ENCODE measurements around the gene PRR12.

DNA sequence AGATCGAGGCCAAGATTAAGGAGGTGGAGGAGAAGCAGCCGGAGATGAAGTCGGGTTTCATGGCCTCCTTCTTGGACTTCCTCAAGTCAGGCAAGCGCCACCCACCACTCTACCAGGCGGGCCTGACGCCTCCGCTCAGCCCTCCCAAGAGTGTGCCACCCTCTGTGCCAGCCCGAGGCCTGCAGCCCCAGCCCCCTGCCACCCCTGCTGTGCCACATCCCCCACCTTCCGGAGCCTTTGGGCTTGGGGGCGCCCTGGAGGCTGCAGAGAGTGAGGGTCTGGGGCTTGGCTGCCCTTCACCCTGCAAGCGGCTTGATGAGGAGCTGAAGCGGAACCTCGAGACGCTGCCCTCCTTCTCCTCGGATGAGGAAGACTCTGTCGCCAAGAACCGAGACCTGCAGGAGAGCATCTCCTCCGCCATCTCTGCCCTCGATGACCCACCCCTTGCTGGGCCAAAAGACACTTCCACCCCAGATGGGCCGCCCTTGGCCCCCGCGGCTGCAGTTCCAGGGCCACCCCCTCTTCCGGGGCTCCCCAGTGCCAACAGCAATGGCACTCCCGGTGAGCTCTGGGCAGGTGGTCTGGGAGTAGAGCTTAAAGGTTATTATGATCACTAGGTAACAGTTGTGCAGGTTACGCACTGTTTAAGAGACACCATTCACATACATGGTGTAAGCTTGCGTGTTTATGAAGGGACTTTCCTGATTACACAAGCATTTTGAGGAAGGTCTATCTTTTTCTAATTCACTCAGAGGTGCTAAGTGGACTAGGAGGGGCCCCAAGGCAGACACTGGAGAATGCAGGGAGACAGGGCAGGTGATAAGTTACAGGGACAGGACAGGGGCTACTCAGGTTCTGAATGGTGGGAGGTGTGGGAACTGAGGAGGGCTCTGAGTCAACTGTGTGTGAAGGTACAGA is 8.7 kb downstream of the PRR12 start:
- TF ChIP-seq CTCF (IDR thresholded peaks at IDR 0.05; ENCODE audit: low read depth, low read length, missing input control) (no peak), JUND (IDR thresholded peaks at IDR 0.05) (no peak), NR2F2 (IDR thresholded peaks at IDR 0.05) (no peak), RAD21 (IDR thresholded peaks at IDR 0.05) (no peak), EGR1 (IDR thresholded peaks at IDR 0.05; ENCODE audit: low read depth in 2 of 2) (no peak), HNF4A (conservative IDR thresholded peaks at IDR 0.05) (no peak), TAF1 (conservative IDR thresholded peaks at IDR 0.05) (no peak), ZBTB33 (IDR thresholded peaks at IDR 0.05) (no peak)
- TF ChIP-seq, protein P1, sequence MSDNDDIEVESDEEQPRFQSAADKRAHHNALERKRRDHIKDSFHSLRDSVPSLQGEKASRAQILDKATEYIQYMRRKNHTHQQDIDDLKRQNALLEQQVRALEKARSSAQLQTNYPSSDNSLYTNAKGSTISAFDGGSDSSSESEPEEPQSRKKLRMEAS (IDR thresholded peaks at IDR 0.05) = no peak
- TF ChIP-seq, protein P2, sequence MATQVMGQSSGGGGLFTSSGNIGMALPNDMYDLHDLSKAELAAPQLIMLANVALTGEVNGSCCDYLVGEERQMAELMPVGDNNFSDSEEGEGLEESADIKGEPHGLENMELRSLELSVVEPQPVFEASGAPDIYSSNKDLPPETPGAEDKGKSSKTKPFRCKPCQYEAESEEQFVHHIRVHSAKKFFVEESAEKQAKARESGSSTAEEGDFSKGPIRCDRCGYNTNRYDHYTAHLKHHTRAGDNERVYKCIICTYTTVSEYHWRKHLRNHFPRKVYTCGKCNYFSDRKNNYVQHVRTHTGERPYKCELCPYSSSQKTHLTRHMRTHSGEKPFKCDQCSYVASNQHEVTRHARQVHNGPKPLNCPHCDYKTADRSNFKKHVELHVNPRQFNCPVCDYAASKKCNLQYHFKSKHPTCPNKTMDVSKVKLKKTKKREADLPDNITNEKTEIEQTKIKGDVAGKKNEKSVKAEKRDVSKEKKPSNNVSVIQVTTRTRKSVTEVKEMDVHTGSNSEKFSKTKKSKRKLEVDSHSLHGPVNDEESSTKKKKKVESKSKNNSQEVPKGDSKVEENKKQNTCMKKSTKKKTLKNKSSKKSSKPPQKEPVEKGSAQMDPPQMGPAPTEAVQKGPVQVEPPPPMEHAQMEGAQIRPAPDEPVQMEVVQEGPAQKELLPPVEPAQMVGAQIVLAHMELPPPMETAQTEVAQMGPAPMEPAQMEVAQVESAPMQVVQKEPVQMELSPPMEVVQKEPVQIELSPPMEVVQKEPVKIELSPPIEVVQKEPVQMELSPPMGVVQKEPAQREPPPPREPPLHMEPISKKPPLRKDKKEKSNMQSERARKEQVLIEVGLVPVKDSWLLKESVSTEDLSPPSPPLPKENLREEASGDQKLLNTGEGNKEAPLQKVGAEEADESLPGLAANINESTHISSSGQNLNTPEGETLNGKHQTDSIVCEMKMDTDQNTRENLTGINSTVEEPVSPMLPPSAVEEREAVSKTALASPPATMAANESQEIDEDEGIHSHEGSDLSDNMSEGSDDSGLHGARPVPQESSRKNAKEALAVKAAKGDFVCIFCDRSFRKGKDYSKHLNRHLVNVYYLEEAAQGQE (IDR thresholded peaks at IDR 0.05) = no peak

Measured in liver (tissue), 3 donors.